Mesenchymal stem cell (in vitro differentiated cells and primary cell): ENCODE results near the gene GSTM5.
"Not testable (repeated sequence)": the region's sequence is repeated elsewhere in the genome, so short reads cannot be mapped to it uniquely, and the experiment has no call there.

Experiments used
- DNase-seq: peaks from one replicate; pipeline ENCODE4 v3.0.0-alpha.2; 2013
- H2AFZ ChIP-seq: one replicate; pipeline ENCODE4 v1.6.1; 2013; ENCODE audit warnings: low read depth, mild to moderate bottlenecking, control low read depth, inconsistent platforms, low read length, moderate library complexity
- H2AK5ac ChIP-seq: 2 replicates; pipeline ENCODE4 v1.6.1; 2013; ENCODE audit warnings: low read length, moderate library complexity, mild to moderate bottlenecking, inconsistent platforms; ENCODE audit not compliant: severe bottlenecking
- H2BK120ac ChIP-seq: one replicate; pipeline ENCODE4 v1.6.1; 2013; ENCODE audit warnings: low read depth, mild to moderate bottlenecking, inconsistent platforms, low read length, moderate library complexity
- H2BK12ac ChIP-seq, 2 experiments: one replicate each; pipeline ENCODE4 v1.6.1; 2013; ENCODE audit warnings: inconsistent platforms in 2 of 2, low read length in 2 of 2, mild to moderate bottlenecking in 2 of 2, moderate library complexity in 2 of 2, control low read depth in 1 of 2
- H2BK15ac ChIP-seq: one replicate; pipeline ENCODE4 v1.6.1; 2013; ENCODE audit warnings: mild to moderate bottlenecking, low read depth, inconsistent platforms; ENCODE audit not compliant: poor library complexity, severe bottlenecking
- H2BK5ac ChIP-seq: 2 replicates; pipeline ENCODE4 v1.6.1; 2013; ENCODE audit warnings: low read depth, mild to moderate bottlenecking, low read length, control low read depth, inconsistent platforms; ENCODE audit not compliant: poor library complexity, severe bottlenecking
- H3K14ac ChIP-seq, 2 experiments: one replicate each; pipeline ENCODE4 v1.6.1; 2013; ENCODE audit warnings: inconsistent platforms in 2 of 2, low read length in 2 of 2, control low read depth in 1 of 2, mild to moderate bottlenecking in 1 of 2, moderate library complexity in 1 of 2
- H3K18ac ChIP-seq, 2 experiments: one replicate each; pipeline ENCODE4 v1.6.1; 2013; ENCODE audit warnings: inconsistent platforms in 2 of 2, low read length in 2 of 2, control low read depth in 1 of 2, low read depth in 1 of 2, mild to moderate bottlenecking in 1 of 2
- H3K23ac ChIP-seq, 2 experiments: one replicate each; pipeline ENCODE4 v1.6.1; 2013; ENCODE audit warnings: inconsistent platforms in 2 of 2, low read length in 2 of 2, mild to moderate bottlenecking in 2 of 2, moderate library complexity in 2 of 2, control low read depth in 1 of 2
- H3K27ac ChIP-seq: 2 replicates; pipeline ENCODE4 v1.5.1; 2013; ENCODE audit warnings: mild to moderate bottlenecking, moderate library complexity, low read length, control low read depth, inconsistent platforms; ENCODE audit not compliant: poor library complexity, severe bottlenecking
- H3K27me3 ChIP-seq, 2 experiments: 2 replicates each; pipeline versions ENCODE4 v1.6.1 to v1.7.0; 2013; ENCODE audit warnings: low read length in 2 of 2, mild to moderate bottlenecking in 2 of 2, moderate library complexity in 2 of 2, control low read depth in 1 of 2, inconsistent platforms in 1 of 2; ENCODE audit not compliant: control insufficient read depth in 1 of 2, insufficient read depth in 1 of 2
- H3K36me3 ChIP-seq, 2 experiments: 2 replicates each; pipeline versions ENCODE4 v1.6.1 to v1.7.0; 2013; ENCODE audit warnings: low read length in 2 of 2, control low read depth in 1 of 2, inconsistent platforms in 1 of 2, low read depth in 1 of 2, mild to moderate bottlenecking in 1 of 2; ENCODE audit not compliant: insufficient read depth in 2 of 2, control insufficient read depth in 1 of 2
- H3K4ac ChIP-seq, 2 experiments: one replicate each; pipeline ENCODE4 v1.6.1; 2013; ENCODE audit warnings: inconsistent platforms in 2 of 2, low read length in 2 of 2, mild to moderate bottlenecking in 2 of 2, moderate library complexity in 2 of 2, control low read depth in 1 of 2, low read depth in 1 of 2
- H3K4me1 ChIP-seq: 2 replicates; pipeline ENCODE4 v1.6.1; 2013; ENCODE audit warnings: low read depth, low read length, control low read depth; ENCODE audit not compliant: control insufficient read depth, insufficient read depth
- H3K4me2 ChIP-seq: 2 replicates; pipeline ENCODE4 v1.6.1; 2013; ENCODE audit warnings: low read length, mild to moderate bottlenecking, inconsistent platforms; ENCODE audit not compliant: poor library complexity, severe bottlenecking
- H3K4me3 ChIP-seq, 2 experiments: 2 replicates each; pipeline versions ENCODE4 v1.5.1 to v1.7.0; 2013; ENCODE audit warnings: low read length in 2 of 2, mild to moderate bottlenecking in 2 of 2, control low read depth in 1 of 2, low read depth in 1 of 2; ENCODE audit not compliant: insufficient read depth in 1 of 2
- H3K79me1 ChIP-seq: replicated peaks from 2 replicates; pipeline ENCODE4 v1.6.1; 2013; ENCODE audit warnings: mild to moderate bottlenecking, control low read depth, low read length, inconsistent platforms; ENCODE audit not compliant: poor library complexity, severe bottlenecking
- H3K9ac ChIP-seq: 2 replicates; pipeline ENCODE4 v1.7.0; 2013; ENCODE audit warnings: mild to moderate bottlenecking, low read length, moderate library complexity
- H3K9me3 ChIP-seq: 2 replicates; pipeline ENCODE4 v1.7.0; 2013; ENCODE audit warnings: mild to moderate bottlenecking, low read length; ENCODE audit not compliant: control insufficient read depth
- H4K8ac ChIP-seq: one replicate; pipeline ENCODE4 v1.6.1; 2013; ENCODE audit warnings: inconsistent platforms, mild to moderate bottlenecking, low read length, moderate library complexity
- H4K91ac ChIP-seq: one replicate; pipeline ENCODE4 v1.6.1; 2013; ENCODE audit warnings: mild to moderate bottlenecking, low read length, inconsistent platforms
- WGBS: methylation state at CpG from one replicate; pipeline ENCODE4 v1.1.7; 2013; ENCODE audit warnings: mixed read lengths; 5-methylcytosine and 5-hydroxymethylcytosine counted together

The GSTM5 gene

GRCh38 chr1:109765483-109765815 is 53.4 kb downstream of the GSTM5 start:
- no peak overlapping the region for H3K9ac ChIP-seq
- H3K27me3 ChIP-seq, result peaks cover 7 to 13% of the 10 kb centered on the region in 2 experiments
- peaks cover 6% of the 10 kb centered on the region for H3K4me1 ChIP-seq
- H4K91ac ChIP-seq, result peak overlapping the region; percentile 30
- no peak overlapping the region for H2AK5ac ChIP-seq
- no peaks in the 10 kb centered on the region for H3K79me1 ChIP-seq
- H3K4me2 ChIP-seq, result no peak overlapping the region
- H3K27ac ChIP-seq, result no peak overlapping the region
- no peak overlapping the region for H4K8ac ChIP-seq
- H3K23ac ChIP-seq, result no peak overlapping the region
- 89% methylated on average over 4 of the region's 4 CpGs for WGBS
- H3K4me3 ChIP-seq, result no peak overlapping the region
- no peak overlapping the region for H2BK5ac ChIP-seq
- H2BK120ac ChIP-seq, result no peak overlapping the region
- no peak overlapping the region for H2BK12ac ChIP-seq
- no peak overlapping the region for H2AFZ ChIP-seq
- DNase-seq, result no peak
- H3K18ac ChIP-seq, result peak overlapping the region in 1 of 2 experiments; percentile 18
- H3K9me3 ChIP-seq, result no peaks in the 10 kb centered on the region
- H2BK15ac ChIP-seq, result peak overlapping the region; percentile 27
- H3K14ac ChIP-seq, result no peak overlapping the region
- no peak overlapping the region for H3K4ac ChIP-seq
- H3K36me3 ChIP-seq, result no peaks in the 10 kb centered on the region

GRCh38 chr1:109765896-109766615 is 54.0 kb downstream of the GSTM5 start:
- no peaks in the 10 kb centered on the region for H3K36me3 ChIP-seq
- 86% methylated on average over 9 of the region's 13 CpGs for WGBS
- no peak for DNase-seq
- H3K79me1 ChIP-seq, result no peaks in the 10 kb centered on the region
- no peak overlapping the region for H3K9ac ChIP-seq
- H3K4ac ChIP-seq, result no peak overlapping the region
- H2BK15ac ChIP-seq, result no peak overlapping the region
- H3K4me2 ChIP-seq, result no peak overlapping the region
- no peak overlapping the region for H3K27ac ChIP-seq
- H3K27me3 ChIP-seq, result peaks cover 7 to 13% of the 10 kb centered on the region in 2 experiments
- no peak overlapping the region for H2AK5ac ChIP-seq
- H4K91ac ChIP-seq, result peak overlapping the region; percentile 30
- H4K8ac ChIP-seq, result no peak overlapping the region
- H2AFZ ChIP-seq, result no peak overlapping the region
- H2BK5ac ChIP-seq, result no peak overlapping the region
- H3K18ac ChIP-seq, result peak overlapping the region in 1 of 2 experiments; percentile 18
- no peak overlapping the region for H3K23ac ChIP-seq
- H3K14ac ChIP-seq, result no peak overlapping the region
- H3K9me3 ChIP-seq, result no peaks in the 10 kb centered on the region
- peaks cover 6% of the 10 kb centered on the region for H3K4me1 ChIP-seq
- no peak overlapping the region for H2BK12ac ChIP-seq
- no peak overlapping the region for H2BK120ac ChIP-seq
- H3K4me3 ChIP-seq, result no peak overlapping the region

- not testable (repeated sequence) for H3K4me2 ChIP-seq, H2BK15ac ChIP-seq, H3K4me1 ChIP-seq, H3K9me3 ChIP-seq, H2AFZ ChIP-seq, H4K91ac ChIP-seq, H3K27ac ChIP-seq, H2BK5ac ChIP-seq, DNase-seq, H3K36me3 ChIP-seq, H3K9ac ChIP-seq, H3K18ac ChIP-seq, H3K4me3 ChIP-seq, H2BK120ac ChIP-seq, H4K8ac ChIP-seq, H2AK5ac ChIP-seq, H2BK12ac ChIP-seq, H3K14ac ChIP-seq, H3K23ac ChIP-seq, H3K79me1 ChIP-seq, H3K4ac ChIP-seq
- peaks cover 7 to 13% of the 10 kb centered on the region in 2 experiments for H3K27me3 ChIP-seq
- WGBS, result 93% methylated on average over 17 of the region's 17 CpGs
Observed at GRCh38 chr1:109766991-109767636, 55.1 kb downstream of the GSTM5 start.
